T-helper 22 cell (primary cell): Measurements from ENCODE around the gene TMEM51.

Experiments used
- DNase-seq: peaks from one replicate; pipeline ENCODE4 v3.0.0-alpha.2; 2020; ENCODE audit warnings: low read depth

The TMEM51 gene

DNA sequence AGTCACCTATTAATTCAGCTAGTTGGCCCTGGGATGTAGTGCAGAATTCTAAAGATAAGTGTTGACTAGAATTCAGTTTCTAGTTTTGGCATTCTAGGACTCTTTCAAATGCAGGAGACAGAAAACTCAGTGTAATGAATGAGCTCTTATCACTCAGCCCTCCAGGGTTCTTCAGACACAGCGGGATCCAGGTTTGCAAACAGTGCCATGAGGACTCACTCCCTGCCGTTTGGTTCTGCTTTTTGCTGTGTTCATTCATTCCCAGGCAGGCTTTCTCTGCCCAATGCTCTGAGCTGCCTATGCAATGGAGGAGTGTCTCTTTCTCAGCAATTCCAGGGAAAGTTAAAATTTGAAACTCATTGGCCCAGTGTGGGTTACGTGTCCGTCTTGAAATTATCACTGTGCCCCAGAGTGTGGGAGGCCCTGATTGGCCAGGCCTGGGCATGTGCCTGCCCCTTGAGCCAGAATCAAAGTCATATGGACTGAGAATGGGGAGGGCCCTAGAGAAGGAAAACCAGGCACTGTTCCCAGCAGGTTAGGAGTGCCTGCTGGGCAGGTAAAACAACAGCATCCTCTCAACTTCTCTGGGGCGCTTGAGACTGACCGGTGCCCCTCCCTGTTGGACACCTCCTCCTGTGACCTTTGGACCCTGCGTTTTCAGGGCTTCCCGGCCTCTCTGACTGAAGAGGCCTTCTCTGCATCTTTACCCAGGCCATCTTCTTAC is 43.4 kb downstream of the TMEM51 start:
- no peak for DNase-seq

DNA sequence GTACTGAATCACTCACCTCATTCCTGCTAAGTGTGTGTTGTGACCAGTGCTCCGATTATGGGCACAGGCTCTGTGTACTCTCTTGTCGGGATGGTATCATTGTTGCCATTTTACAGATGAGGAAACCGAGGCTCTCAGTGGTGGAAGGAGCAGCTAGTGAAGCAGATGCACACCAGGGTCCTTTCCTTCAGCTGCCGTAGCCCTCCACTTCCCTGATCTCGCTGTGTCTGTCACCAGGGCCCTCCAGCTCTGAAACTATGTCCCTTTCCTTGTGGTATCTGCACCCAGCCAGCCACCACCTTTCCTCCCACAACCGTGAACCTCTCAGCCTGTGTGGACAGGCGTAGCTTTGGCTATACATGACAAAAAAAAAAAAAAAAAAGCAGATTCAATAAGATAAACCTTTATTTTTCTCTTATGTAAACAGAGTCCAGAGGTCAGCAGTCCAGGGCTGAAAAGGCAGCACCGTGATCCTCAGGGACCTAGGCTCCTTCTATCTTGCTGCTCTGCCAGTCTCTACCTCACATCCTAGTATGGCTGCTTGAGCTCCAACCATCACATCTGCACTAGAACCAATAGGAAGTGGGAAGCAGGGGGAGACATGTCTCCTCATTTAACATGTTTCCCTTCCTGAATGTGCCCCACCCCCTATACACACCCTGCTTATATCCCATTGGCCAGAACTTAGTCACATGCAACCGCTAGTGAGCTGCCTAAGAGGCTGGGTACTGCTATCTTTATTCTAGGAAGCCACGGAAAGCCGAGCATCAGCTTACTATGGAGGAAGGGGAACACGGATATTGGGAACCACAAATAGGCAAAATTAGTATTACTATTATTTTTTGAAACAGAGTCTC is 44.3 kb downstream of the TMEM51 start:
- no peak for DNase-seq

DNA sequence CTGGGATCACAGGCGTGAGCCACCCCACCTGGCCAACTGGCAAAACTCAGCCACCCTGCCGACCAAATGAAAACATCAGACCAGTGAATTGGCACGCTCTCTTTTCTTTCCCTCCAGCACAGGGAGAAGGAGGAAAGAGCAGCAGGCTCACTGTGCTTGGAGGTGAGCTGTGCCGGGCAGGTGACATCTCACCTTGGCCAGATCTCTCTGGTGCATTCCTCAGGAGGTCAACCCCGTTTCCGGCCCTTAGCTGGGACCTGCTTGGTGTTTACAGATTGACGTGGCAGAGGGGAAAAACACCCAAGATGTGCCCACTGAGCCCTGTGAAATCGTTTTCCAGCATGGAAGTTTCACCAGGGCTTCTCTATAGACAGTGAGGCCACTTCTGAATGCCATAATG is 45.1 kb downstream of the TMEM51 start:
- DNase-seq: no peak

DNA sequence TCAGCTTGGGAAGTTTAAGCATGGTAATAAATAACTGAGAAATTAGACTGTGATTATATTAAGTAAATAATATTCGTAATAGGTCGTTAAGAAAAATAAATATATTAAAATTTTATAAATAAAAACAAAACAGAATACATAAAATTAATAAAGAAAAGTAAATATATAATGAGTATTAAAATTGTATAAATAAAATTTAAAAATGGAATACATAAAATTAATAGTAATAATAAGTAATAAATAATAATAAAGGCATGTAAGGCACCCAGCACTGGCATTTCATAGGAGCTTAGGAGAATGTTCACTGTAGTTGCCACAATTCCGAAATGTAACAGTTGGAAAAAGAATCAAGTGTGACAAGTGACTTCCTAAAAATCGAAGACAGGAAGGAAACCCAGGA is 47.7 kb downstream of the TMEM51 start:
- no peak for DNase-seq

DNA sequence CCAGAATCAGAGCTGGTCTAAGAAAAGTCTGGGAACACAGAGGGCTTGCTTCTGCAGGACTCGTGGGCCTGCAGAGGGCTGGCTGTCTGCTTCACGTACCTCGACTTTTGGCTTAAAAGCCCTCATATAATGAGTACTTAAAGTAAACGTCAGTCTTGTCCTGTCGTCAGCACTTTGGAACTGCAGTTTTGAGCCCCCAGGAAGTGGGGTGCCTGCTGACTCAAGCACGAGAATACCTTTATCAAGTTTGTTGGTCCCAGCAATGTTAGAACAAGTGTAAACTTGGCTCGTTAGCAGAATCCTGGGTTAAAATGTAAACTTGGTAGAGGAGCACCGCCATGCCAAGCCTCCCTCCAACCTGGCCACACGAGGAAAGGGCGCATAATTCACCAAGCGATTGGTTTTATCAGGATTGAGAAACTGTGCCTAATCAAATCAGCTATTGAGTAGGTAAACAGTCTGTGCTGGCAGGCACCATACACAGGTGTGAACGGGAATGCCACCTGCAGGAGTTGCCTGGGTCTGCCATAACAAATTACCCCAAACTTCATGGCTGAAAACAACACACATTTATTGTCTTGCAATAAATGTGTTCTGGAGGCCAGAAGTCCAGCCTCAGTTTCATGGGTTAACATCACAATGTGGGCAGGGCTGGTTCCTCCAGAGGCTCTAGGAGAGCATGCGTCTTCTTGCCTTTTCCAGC is 48.5 kb downstream of the TMEM51 start:
- DNase-seq: no peak

DNA sequence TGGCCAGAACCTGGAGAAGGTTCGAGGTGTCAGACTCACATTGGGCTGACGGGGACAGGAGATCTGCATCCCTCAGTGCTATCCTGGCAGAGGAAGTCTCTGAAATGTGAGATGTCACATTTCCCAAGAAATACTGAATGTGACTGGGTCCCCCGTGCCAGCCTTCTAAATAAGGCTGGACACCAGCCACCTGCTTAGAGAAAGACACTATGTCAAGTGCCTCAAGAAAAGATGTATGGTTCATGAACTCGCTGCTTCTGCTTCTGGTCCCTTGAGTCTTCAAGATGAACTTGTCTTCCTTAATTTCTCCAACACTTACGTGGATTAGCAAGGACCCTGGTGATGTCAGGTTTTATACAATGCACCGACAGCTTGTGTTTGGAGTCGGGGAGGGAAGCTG is 51.4 kb downstream of the TMEM51 start:
- no peak for DNase-seq

DNA sequence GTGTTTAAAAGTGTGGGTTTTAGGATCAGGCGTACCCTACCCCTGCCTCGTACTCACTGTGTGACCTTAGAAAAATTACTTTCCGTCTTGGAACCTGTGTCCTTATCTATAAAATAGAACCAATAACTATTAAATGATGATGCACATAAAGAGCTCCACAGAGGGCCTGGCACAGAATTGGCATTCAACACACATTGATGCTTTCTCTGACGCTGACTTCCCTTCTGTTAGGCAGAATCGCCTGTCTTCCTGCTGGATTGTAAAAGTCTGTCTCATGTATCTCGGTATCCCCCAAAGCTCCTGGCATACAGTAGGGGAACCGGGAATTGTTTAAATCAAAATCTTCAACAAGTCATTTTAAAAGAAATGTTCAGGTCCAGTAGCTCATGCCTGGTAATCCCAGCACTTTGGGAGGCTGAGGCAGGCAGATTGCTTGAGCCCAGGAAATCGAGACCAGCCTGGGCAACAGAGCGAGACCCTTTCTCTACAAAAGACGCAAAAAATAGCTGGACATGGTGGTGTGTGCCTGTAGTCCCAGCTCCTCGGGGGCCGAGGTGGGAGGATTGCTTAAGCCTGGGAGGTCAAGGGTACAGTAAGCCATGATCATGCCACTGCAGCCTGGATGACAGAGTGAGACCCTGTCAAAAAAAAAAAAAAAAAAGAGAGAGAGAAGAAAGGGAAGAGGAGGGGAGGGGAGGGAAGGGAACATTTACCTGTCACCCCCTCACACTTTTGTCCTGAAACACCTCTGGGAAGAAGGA is 52.2 kb downstream of the TMEM51 start:
- DNase-seq: no peak

DNA sequence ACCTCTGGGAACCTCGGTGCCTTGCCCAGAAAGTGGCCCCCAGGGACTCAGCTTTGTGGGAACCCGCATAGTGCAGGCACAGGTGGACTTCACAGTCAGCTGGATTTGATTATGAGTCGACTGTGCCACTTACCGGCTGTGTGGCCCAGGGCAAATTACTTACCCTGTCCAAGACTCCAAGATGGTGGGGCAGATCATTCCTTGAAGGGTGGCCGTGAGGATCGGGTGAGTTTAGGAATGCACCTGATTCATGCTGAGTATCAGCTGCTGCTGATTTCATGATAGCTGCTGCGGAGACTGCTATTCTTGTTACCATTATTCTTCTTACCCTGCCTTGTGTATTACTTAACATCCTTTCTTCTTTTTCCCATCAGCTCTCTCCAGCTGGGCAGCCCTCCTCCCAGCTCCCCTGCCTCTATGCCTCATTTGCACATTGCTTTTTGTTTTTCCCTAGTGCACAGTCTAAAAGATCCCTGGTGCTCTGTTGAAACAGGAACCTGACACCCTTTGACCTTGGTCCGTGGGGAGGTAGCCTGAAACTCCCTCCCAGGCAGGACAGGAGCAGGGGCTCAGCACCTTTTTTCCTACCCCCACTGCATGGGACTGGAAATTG is 53.0 kb downstream of the TMEM51 start:
- no peak for DNase-seq

DNA sequence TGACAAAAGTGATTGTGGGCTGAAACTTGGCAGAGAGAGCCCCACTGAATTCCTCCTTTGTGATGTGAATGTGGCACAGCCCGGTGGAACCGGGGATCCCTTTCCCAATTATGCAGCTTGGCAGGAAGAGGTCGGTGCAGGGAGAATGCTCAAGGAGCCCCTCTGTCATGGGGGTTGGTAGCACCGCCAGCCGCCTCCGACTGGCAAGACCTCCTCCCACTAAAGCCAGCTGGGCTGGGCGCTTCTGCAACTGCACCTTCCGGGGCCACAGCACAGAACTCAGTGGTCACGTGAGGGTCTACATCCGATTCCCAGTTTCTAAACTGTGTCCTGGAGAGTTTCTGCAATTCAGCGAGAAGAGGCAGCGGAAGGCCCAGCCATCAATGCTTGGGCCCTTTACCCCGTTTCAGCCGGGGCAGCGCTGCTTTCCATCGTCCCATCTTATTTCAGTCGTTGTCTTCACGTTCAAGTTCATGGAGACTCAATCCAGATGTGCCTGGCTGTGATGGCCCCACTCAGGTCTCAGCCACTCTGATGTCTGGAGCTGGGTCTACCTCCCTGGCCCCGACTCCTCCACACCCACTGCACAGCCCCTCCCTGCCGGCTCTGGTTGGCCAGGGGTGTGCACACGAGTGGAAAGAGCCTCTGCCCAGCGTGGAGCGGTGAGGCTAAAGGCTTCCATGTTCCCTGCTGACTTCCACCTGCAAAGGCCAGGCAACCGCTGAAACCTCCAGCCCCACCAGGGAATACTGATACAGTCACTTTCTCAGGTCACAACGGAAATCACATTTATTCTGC is 53.7 kb downstream of the TMEM51 start:
- no peak for DNase-seq

DNA sequence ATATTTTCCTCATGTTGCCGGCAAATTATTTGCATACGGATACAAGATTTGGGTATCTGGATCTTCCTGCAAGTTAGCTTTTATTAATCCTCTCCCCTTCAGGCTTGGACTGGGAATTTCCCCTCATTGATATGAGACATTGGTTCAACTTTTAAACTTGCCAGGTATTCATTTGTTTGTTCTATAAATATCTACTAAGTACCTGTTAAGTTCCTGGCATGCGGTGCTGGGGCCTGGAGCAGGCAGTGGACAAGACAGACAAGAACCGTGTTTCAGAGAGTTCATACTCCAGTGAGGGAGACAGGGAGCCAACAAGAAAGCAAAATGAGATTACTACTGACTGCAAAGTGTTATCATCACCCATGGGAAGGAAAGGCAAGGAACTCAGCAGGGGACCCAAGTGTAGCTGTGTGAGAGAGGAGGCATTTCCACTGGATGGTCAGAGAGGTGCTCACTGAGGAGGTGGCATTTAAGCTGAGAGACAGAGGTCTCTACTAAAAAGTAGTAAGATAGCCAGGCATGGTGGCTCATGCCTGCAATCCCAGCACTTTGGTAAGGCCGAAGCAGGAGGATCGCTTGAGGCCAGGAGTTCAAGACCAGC is 54.4 kb downstream of the TMEM51 start:
- DNase-seq: no peak

DNA sequence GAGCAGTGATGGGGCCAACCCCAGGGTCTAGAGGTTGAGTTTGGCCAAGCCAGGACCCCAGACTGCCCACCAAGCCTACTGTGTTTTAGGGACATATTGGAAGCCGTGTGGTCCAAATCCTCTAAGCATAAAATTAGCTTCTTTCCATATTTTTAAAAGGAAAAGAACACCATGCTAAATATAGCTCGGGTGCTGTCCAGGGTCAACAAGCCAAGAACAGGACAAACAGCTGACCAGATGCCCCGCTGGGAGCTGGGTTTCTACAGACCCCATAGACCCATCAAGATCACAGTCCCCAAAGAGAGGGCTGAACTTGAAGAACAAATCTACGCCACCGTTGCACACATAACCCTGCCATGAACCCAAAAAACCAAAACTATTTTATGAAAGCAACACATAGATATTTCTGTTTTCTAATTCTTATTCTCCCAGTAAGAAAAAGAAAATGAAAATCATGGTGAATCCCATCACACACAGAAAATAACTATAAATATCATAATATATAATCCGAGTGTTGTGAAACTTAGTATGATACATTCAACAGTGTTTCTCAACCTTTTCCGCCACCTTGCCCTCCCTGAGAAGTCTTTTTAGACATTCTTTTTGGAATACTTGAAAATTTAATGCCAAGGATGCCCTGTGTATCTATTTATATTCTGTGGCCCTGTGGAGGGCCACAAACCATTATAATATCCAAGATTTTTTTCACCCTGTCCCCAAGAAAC is 57.3 kb downstream of the TMEM51 start:
- DNase-seq: no peak

DNA sequence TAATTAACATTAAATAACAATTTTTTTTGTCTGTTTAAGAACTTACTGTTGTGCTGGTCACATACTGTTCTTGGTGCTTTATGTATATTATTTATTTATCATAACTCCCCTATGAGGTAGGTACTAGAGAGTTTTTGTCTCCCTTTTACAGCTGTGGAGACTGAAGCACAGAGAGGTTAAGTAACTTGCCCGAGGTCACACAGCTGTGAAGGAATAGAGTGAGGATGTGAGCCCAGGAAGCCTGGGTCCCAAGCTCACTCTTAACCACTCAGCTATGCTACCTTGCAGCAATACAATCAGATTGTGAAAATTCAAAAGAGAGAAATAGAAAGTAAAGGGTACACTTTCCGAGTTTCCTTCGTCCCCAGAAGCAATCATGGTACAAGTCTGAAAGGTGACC is 57.9 kb downstream of the TMEM51 start:
- no peak for DNase-seq

DNA sequence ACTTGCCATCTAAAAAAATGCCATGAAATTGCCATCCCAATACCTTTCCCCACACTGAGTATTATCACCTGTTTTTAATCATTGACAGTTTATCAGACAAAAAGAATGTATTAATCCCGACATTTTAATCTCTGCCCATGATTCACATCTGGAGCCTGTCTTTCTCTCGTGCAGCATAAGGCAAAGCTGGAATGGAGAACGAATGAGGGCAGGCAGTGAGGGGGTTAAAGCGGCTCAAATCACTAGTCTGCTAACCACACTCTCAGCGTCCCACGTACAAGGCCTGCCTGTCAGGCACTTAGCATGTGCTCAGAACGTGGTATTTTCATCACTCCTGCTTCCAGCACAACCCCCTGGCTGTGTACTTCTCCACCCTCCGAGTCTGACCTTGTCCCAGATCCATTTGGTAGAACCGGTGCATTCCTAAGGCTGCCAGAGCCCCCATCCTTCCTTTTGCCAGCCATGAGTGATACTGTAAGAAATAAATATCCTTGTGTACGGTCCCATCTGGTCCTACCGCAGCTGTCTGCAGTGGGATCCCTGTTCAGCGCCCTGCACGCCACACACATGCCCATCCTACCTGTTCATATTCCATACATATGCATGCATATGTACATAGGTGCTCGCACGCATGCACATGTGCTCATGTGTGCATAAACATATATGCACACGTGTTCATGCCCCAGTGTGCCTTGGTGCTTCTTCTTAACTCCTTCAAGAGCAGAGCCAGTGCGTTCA is 58.8 kb downstream of the TMEM51 start:
- DNase-seq: no peak

DNA sequence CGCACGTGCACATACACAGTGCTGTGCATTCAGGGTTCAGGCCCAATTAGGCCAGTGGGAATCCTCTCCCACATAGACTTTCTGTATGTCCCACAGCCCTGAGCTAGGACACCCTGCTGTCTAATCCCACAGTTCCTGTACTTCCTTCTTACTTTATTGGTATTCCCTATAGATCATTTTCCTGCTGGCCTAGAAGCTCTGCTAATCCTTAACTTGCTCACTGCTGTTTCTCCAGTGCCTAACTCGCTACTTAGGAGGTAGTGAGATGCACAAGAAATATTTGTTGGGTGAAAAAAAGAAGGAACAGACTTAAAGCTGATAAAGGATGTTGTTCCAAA is 59.4 kb downstream of the TMEM51 start:
- DNase-seq: no peak

DNA sequence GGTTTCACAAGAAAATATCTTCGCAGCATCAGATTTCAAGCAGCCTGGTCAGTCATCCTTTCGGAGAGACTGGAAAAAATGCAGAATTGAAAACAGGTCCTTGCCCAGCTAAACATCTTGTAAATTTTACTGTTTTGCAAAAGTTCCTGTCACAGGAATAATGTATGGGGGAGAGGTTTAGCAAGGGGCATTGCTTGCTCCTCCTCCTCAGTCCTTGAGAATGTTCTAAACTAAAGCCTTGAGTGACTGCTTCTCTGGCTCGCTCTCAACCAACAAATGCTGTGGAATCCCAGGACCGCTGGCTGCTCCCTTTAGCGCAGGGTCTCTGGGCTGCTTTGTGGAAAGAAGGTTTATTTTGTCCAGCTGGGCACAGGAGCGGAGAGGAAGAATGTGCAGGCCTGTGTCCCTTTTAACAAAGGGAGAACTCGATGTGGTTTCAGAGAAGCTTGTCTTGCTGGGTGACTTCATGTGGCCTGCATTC is 59.8 kb downstream of the TMEM51 start:
- DNase-seq: no peak

DNA sequence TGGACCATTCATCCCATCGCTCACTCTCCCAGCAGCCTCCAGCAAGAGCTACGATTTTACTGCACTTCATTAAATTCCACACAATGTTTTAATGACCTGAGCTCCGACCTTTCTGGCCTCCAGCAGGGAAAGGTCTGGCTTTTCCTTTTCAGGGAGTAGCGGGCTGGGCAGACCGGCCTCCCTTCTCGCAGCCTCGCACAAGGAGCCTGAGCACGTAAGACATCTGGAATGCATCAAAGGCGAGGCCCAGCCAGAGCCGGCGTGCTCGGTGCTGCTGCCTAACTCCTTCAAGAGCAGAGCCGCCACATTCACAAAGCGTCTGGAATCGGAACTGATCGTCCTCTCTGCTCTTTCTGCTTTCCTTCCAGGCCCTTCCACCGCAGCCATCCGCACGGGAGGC is 61.0 kb downstream of the TMEM51 start:
- DNase-seq: no peak

DNA sequence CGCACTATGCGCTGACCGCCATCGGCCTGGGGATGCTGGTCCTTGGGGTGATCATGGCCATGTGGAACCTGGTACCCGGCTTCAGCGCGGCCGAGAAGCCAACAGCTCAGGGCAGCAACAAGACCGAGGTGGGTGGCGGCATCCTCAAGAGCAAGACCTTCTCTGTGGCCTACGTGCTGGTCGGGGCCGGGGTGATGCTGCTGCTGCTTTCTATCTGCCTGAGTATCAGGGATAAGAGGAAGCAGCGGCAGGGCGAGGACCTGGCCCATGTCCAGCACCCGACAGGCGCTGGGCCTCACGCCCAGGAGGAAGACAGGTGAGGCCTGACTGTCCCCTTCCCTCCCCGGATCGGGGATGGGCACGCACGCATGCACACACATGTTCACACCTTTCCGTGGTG is 61.6 kb downstream of the TMEM51 start:
- no peak for DNase-seq

DNA sequence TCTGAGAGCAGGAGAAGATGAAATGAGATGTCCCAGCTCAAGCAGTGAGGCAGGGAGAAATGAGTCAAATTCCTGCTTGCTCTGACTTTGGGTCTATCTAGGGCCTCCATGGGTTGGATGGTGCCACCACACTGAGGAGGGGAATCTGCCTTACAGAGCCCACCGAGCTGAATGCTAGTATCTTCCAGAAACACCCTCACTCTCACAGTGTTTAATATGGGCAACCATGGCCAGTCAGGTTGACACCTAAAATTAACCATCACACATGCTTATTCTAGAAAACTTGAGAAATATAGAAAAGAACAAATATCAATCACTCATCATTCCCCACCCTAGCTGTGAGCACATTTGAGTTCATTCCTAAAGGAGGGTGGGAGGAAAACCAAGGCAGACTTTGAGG is 64.1 kb downstream of the TMEM51 start:
- no peak for DNase-seq
